ENCODE data around the gene FBXW7.

GRCh38 chr4:152342293-152342692, 193.6 kb downstream of the FBXW7 start:
- TF ChIP-seq ZFP3 (CRISPR knock-in tag; IDR thresholded peaks at IDR 0.05) = no peak
- no peak for TF ChIP-seq ARNTL (CRISPR knock-in tag; IDR thresholded peaks at IDR 0.05; ENCODE audit: borderline replicate concordance, low read depth)
- no peak for TF ChIP-seq TCF4 (CRISPR knock-in tag; IDR thresholded peaks at IDR 0.05; ENCODE audit: borderline replicate concordance)
- TF ChIP-seq CREB5 (CRISPR knock-in tag; IDR thresholded peaks at IDR 0.05; ENCODE audit: low read depth) = no peak
- TF ChIP-seq CSDC2 (CRISPR knock-in tag; IDR thresholded peaks at IDR 0.05) = no peak
